ENCODE measurements around the gene SMPD2.
A peak's percentile ranks its signal among the peaks of the same experiment; 100 is the strongest.

The SMPD2 gene

DNA sequence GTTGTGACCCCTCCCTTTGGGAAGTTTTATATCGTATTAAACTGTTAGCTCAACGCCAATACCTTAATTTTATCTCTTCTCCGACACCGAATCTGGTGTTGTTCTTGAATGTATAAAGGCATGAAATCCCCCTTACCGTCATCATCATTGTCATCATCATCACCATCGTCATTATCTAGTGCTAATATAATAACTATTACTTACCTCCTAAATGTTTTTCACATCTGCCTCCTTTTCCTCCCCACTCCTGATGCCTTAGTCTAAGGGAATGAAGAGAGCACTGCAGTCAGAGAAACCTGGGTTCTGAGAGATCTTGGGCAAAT is 43.2 kb downstream of the SMPD2 start:
- H3K4me3 ChIP-seq (ENCODE audit: low read depth, low read length) = peak overlapping the region; percentile 57
- no peaks in the 10 kb centered on the region for H3K9me3 ChIP-seq
- TF ChIP-seq CTCF (IDR thresholded peaks at IDR 0.05; ENCODE audit: low read depth, low read length) = no peak
- DNase-seq = no peak
- H3K27me3 ChIP-seq = peaks cover 6% of the 10 kb centered on the region; the same call in 1 of the 2 replicates
- peaks cover 6% of the 10 kb centered on the region; the same call in 1 of the 2 replicates for H3K4me1 ChIP-seq
- peaks cover 31% of the 10 kb centered on the region for H3K36me3 ChIP-seq

- Histone ChIP-seq H3K36me3 (peaks cover 29% of the 10 kb centered on the region), H3K4me1 (peaks cover 6% of the 10 kb centered on the region; the same call in 1 of the 2 replicates), H3K4me3 (ENCODE audit: low read depth, low read length) (no peak overlapping the region), H3K9me3 (no peaks in the 10 kb centered on the region), H3K27me3 (peaks cover 6% of the 10 kb centered on the region; the same call in 1 of the 2 replicates)
- no peak for DNase-seq
- TF ChIP-seq CTCF (IDR thresholded peaks at IDR 0.05; ENCODE audit: low read depth, low read length) = no peak
Observed at GRCh38 chr6:109484122-109484521, 43.6 kb downstream of the SMPD2 start.

GRCh38 chr6:109485266-109485935 is 44.9 kb downstream of the SMPD2 start:
- no peak for TF ChIP-seq CTCF (IDR thresholded peaks at IDR 0.05; ENCODE audit: low read depth, low read length)
- H3K4me3 ChIP-seq (ENCODE audit: low read depth, low read length) = no peak overlapping the region
- H3K36me3 ChIP-seq = peaks cover 21% of the 10 kb centered on the region
- peaks cover 6% of the 10 kb centered on the region; the same call in 1 of the 2 replicates for H3K4me1 ChIP-seq
- DNase-seq = no peak
- no peaks in the 10 kb centered on the region for H3K9me3 ChIP-seq
- peaks cover 6% of the 10 kb centered on the region; the same call in 1 of the 2 replicates for H3K27me3 ChIP-seq

- no peak for TF ChIP-seq CTCF (IDR thresholded peaks at IDR 0.05; ENCODE audit: low read depth, low read length)
- Histone ChIP-seq H3K27me3 (peaks cover 6% of the 10 kb centered on the region; the same call in 1 of the 2 replicates), H3K9me3 (no peaks in the 10 kb centered on the region), H3K4me3 (ENCODE audit: low read depth, low read length) (no peak overlapping the region), H3K36me3 (peaks cover 14% of the 10 kb centered on the region), H3K4me1 (peaks cover 6% of the 10 kb centered on the region; the same call in 1 of the 2 replicates)
- DNase-seq = no peak
Observed at GRCh38 chr6:109486068-109486467, 45.5 kb downstream of the SMPD2 start.

- Histone ChIP-seq H3K9me3 (no peaks in the 10 kb centered on the region), H3K4me1 (no peaks in the 10 kb centered on the region), H3K27me3 (peaks cover 11% of the 10 kb centered on the region), H3K36me3 (no peaks in the 10 kb centered on the region), H3K4me3 (ENCODE audit: low read depth, low read length) (no peak overlapping the region)
- DNase-seq = no peak
- no peak for TF ChIP-seq CTCF (IDR thresholded peaks at IDR 0.05; ENCODE audit: low read depth, low read length)
Observed at GRCh38 chr6:109488001-109488400, 47.5 kb downstream of the SMPD2 start.

DNA sequence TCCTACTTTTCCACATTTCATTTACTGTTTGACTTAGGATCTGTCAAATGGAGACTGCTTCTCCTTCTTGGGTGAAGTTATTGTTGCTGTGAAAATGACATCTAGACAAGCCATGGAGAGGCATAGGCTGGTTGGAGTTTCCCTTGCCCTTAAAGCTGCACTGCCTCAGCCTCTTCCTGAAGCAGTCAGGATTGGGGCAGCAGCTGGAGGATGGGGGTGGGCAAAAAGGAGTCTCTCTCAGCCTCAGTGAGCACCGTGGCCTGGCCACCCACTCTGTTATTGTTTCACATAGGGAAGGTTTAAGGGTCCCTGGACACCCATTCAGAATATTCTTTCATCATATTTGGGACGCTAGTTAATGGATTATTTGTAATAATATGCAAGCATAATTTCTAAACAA is 50.2 kb downstream of the SMPD2 start:
- Histone ChIP-seq H3K36me3 (no peaks in the 10 kb centered on the region), H3K4me3 (ENCODE audit: low read depth, low read length) (no peak overlapping the region), H3K9me3 (no peaks in the 10 kb centered on the region), H3K27me3 (peaks cover 12% of the 10 kb centered on the region), H3K4me1 (no peaks in the 10 kb centered on the region)
- no peak for DNase-seq
- no peak for TF ChIP-seq CTCF (IDR thresholded peaks at IDR 0.05; ENCODE audit: low read depth, low read length)
